Gastrocnemius medialis (tissue), 4 donors: ENCODE data around the gene DIAPH1. TPM values are rescaled to one million over a fixed set of nuclear protein-coding genes. Genes with fewer than 3 reads are reported as not detected.
A peak's percentile ranks its signal among the peaks of the same experiment; 100 is the strongest.

Experiments used
- ATAC-seq, 2 donors: fragments of 150-250 bp; one replicate each; pipeline ENCODE4 v1.9.1; 2016
- DNase-seq, 2 donors: peaks; one replicate each; pipeline ENCODE4 v3.0.0-alpha.2; 2019
- H3K27ac ChIP-seq, 4 donors: fragments of 200-600 bp; sonication (generic); 1 replicate in 1 of 4; 2 replicates in 3 of 4; pipeline ENCODE4 v1.5.1; 2016 to 2018; ENCODE audit warnings: mild to moderate bottlenecking in 2 of 4, moderate library complexity in 1 of 4
- H3K27me3 ChIP-seq, 3 donors: fragments of 200-600 bp; sonication (generic) in 2 of 3; 1 replicate in 1 of 3; 2 replicates in 2 of 3; pipeline versions ENCODE4 v1.5.1 to v1.6.0; 2016 to 2019; ENCODE audit warnings: mild to moderate bottlenecking in 1 of 3, moderate library complexity in 1 of 3
- H3K36me3 ChIP-seq, 2 donors: fragments of 200-600 bp; sonication (generic) in 1 of 2; one replicate each; pipeline ENCODE4 v1.5.1; 2017 to 2018
- H3K4me1 ChIP-seq, 2 donors: fragments of 200-600 bp; sonication (generic) in 1 of 2; one replicate each; pipeline ENCODE4 v1.5.1; 2016 to 2017; ENCODE audit warnings: mild to moderate bottlenecking in 2 of 2
- H3K4me3 ChIP-seq, 4 donors: fragments of 200-600 bp; sonication (generic) in 3 of 4; 1 replicate in 1 of 4; 2 replicates in 3 of 4; pipeline ENCODE4 v1.5.1; 2016 to 2019; ENCODE audit warnings: mild to moderate bottlenecking in 2 of 4
- H3K9me3 ChIP-seq, 3 donors: fragments of 200-600 bp; sonication (generic) in 2 of 3; 1 replicate in 1 of 3; 2 replicates in 2 of 3; pipeline ENCODE4 v1.5.1; 2016 to 2019
- POLR2A ChIP-seq, 2 donors: fragments of 450-650 bp; IDR thresholded peaks; one replicate each; pipeline ENCODE4 v1.6.1; 2017; ENCODE audit warnings: antibody characterized with exemption in 2 of 2, mild to moderate bottlenecking in 2 of 2, moderate library complexity in 2 of 2
- in situ Hi-C, 4 donors: fragments of 200-750 bp; cut with MboI; loops; one replicate each; pipeline versions ENCODE4 v1.15.0 to v1.8.0; 2017; ENCODE audit warnings: low sequenced_read_pairs in 4 of 4
- intact Hi-C: fragments of 100-400 bp; cut with DNase I; formaldehyde crosslinking; loops from one replicate; pipeline ENCODE4 v1.15.1; 2023; ENCODE audit warnings: low total_unique reads
- total RNA-seq, 4 donors: library from RNA; depleted of rRNA; stranded (reverse); fragments of >200 nt; gene quantifications; one replicate each; pipeline versions ENCODE4 v1.1.0 to v1.2.3, GENCODE V29; 2016
- TF ChIP-seq, protein P1 (sequence below), 5 experiments: fragments of 450-650 bp in 3 of 5; fragments of 200-600 bp in 2 of 5; sonication (generic) in 2 of 5; IDR thresholded peaks in 4 of 5; conservative IDR thresholded peaks in 1 of 5; 1 replicate in 4 of 5; 2 replicates in 1 of 5; pipeline ENCODE4 v1.5.1; 2016 to 2019; ENCODE audit warnings: antibody characterized with exemption in 5 of 5, mild to moderate bottlenecking in 3 of 5, moderate library complexity in 3 of 5

DIAPH1 gene
- total RNA-seq, 4 donors from 2014 or later: 98.3 to 324 (median 214) TPM

DNA sequence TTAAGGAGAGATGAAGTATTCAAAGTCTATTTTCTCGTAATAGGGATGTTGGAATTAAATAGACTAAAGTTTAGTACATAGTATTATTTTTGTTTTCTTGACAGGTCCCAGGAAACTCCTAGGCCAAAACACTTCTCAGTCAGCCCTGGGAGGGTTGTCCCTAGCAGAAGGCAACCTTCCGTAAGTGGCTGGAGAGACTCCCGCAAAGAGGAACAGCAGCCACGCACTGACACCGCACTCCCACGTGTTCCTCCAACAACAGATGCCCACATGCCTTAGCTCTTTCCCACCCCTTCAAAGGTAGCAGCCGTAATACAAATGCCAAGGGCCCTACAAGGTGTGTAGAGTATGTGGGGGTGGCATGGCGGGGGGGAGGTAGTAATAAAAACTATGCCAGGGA is 101.5 kb downstream of the DIAPH1 start:
- Histone ChIP-seq H3K27me3 (no peaks in the 10 kb centered on the region), H3K4me1 (peaks cover 96 to 99% of the 10 kb centered on the region in 2 donors), H3K27ac (peak overlapping the region; percentile 87 to 92 (median 90)), H3K9me3 (no peaks in the 10 kb centered on the region), H3K36me3 (peaks cover 0 to 14% of the 10 kb centered on the region in 2 donors), H3K4me3 (no peak overlapping the region)
- in situ Hi-C loops: no loop called here
- no peak for ATAC-seq
- intact Hi-C loops: no loop called here
- DNase-seq: peak in 1 of 2 donors; percentile 31
- no peak for TF ChIP-seq POLR2A (IDR thresholded peaks at IDR 0.05)
- TF ChIP-seq, protein P1, sequence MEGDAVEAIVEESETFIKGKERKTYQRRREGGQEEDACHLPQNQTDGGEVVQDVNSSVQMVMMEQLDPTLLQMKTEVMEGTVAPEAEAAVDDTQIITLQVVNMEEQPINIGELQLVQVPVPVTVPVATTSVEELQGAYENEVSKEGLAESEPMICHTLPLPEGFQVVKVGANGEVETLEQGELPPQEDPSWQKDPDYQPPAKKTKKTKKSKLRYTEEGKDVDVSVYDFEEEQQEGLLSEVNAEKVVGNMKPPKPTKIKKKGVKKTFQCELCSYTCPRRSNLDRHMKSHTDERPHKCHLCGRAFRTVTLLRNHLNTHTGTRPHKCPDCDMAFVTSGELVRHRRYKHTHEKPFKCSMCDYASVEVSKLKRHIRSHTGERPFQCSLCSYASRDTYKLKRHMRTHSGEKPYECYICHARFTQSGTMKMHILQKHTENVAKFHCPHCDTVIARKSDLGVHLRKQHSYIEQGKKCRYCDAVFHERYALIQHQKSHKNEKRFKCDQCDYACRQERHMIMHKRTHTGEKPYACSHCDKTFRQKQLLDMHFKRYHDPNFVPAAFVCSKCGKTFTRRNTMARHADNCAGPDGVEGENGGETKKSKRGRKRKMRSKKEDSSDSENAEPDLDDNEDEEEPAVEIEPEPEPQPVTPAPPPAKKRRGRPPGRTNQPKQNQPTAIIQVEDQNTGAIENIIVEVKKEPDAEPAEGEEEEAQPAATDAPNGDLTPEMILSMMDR (IDR thresholded peaks at IDR 0.05 in 4 of 5, conservative IDR thresholded peaks at IDR 0.05 in 1 of 5): no peak

DNA sequence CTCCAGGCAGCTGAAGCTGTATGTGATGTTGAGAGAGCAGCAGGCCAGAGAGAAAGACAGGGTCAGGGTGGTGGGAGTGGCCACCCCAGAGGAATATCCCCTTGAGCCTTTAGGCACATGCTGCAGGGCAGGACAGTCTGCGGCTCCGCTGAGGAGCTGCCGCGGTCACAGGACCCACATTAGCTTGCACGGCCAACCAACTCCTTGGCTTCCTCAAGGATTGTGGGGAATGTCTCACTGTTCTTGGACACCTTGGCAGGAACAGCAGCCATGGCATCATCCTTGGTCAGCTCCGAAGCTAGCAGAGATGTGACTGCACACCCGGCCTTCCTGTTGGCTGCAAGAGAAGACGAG is 102.2 kb downstream of the DIAPH1 start:
- TF ChIP-seq, protein P1 (IDR thresholded peaks at IDR 0.05 in 4 of 5, conservative IDR thresholded peaks at IDR 0.05 in 1 of 5): no peak
- TF ChIP-seq POLR2A (IDR thresholded peaks at IDR 0.05): no peak
- H3K4me1 ChIP-seq: peaks cover 89 to 93% of the 10 kb centered on the region in 2 donors
- peak; percentile 44 to 76 for DNase-seq
- H3K9me3 ChIP-seq: no peaks in the 10 kb centered on the region
- H3K4me3 ChIP-seq: no peak overlapping the region
- peak overlapping the region; percentile 87 to 92 (median 90) for H3K27ac ChIP-seq
- H3K27me3 ChIP-seq: no peaks in the 10 kb centered on the region
- intact Hi-C loops (no loop called here), in situ Hi-C loops (no loop called here)
- H3K36me3 ChIP-seq: peaks cover 0 to 17% of the 10 kb centered on the region in 2 donors
- no peak for ATAC-seq

GRCh38 chr5:141515946-141516671 is 102.7 kb downstream of the DIAPH1 start:
- in situ Hi-C loops (no loop called here), intact Hi-C loops (no loop called here)
- Histone ChIP-seq H3K27me3 (no peaks in the 10 kb centered on the region), H3K4me1 (peaks cover 84 to 89% of the 10 kb centered on the region in 2 donors), H3K36me3 (peaks cover 0 to 23% of the 10 kb centered on the region in 2 donors), H3K9me3 (no peaks in the 10 kb centered on the region), H3K27ac (peak overlapping the region; percentile 87 to 92 (median 90)), H3K4me3 (no peak overlapping the region)
- DNase-seq (peak in 1 of 2 donors; percentile 9), ATAC-seq (no peak)
- TF ChIP-seq POLR2A (IDR thresholded peaks at IDR 0.05): no peak
- TF ChIP-seq, protein P1 (IDR thresholded peaks at IDR 0.05 in 4 of 5, conservative IDR thresholded peaks at IDR 0.05 in 1 of 5): no peak

GRCh38 chr5:141515141-141515540 is 103.7 kb downstream of the DIAPH1 start:
- Histone ChIP-seq H3K27ac (peak overlapping the region; percentile 87 to 92 (median 90)), H3K4me1 (peaks cover 74 to 79% of the 10 kb centered on the region in 2 donors), H3K27me3 (no peaks in the 10 kb centered on the region), H3K36me3 (peaks cover 0 to 25% of the 10 kb centered on the region in 2 donors), H3K4me3 (no peak overlapping the region), H3K9me3 (no peaks in the 10 kb centered on the region)
- DNase-seq (peak in 1 of 2 donors; percentile 11), ATAC-seq (no peak)
- in situ Hi-C loops: no loop called here
- intact Hi-C loops: no loop called here
- TF ChIP-seq POLR2A (IDR thresholded peaks at IDR 0.05): no peak
- TF ChIP-seq, protein P1 (IDR thresholded peaks at IDR 0.05 in 4 of 5, conservative IDR thresholded peaks at IDR 0.05 in 1 of 5): no peak
